GM12878 (cell line): ENCODE data around the gene CCNL1. TPM values are rescaled to one million over a fixed set of nuclear protein-coding genes. Genes with fewer than 3 reads are reported as not detected.

Experiments used
- ATAC-seq: fragments of 200-7000 bp; cut with Tn5 transposase; 3 replicates; pipeline ENCODE4 v1.9.1; 2020; ENCODE audit warnings: mild to moderate bottlenecking, moderate library complexity
- BruUV-seq: library from RNA; stranded (reverse); fragments of 400-500 nt; replicated peaks from 2 replicates; lab custom pipeline; 2021; lab: Mats Ljungman, UMichigan
- CTCF ChIA-PET: fragments of 300-600 bp; sonication (Branson Sonifier 250); formaldehyde crosslinking; extraction: SDS; loops from one replicate; lab custom pipeline; 2021; ENCODE audit warnings: inconsistent platforms; lab: Yijun Ruan, JAX
- POLR2A ChIA-PET: fragments of 350-600 bp; formaldehyde crosslinking; extraction: SDS; loops from one replicate; lab custom pipeline; 2021; ENCODE audit warnings: inconsistent platforms; lab: Charles Lee
- RAD21 ChIA-PET: fragments of 300-600 bp; sonication (Branson Sonifier 250); formaldehyde crosslinking; loops from one replicate; lab custom pipeline; 2023; ENCODE audit warnings: antibody characterized with exemption; ENCODE audit not compliant: unreplicated experiment; lab: Charles Lee
- SMC1A ChIA-PET: fragments of 300-600 bp; sonication (Branson Sonifier 250); formaldehyde crosslinking; loops from one replicate; lab custom pipeline; 2023; ENCODE audit not compliant: unreplicated experiment, uncharacterized antibody; lab: Charles Lee
- DNase-seq: peaks from one replicate; pipeline ENCODE4 v3.0.0-alpha.2; 2011; ENCODE audit warnings: low read depth, low spot score
- FAIRE-seq: peaks from 3 replicates; lab custom pipeline; 2011; peaks lifted over from hg19 to GRCh38; lab: Jason Lieb, UNC
- H2AFZ ChIP-seq: 2 replicates; pipeline ENCODE4 v1.6.0; 2011; ENCODE audit warnings: low read depth, low read length, control low read depth; ENCODE audit not compliant: control insufficient read depth
- H3K27ac ChIP-seq: 2 replicates; pipeline ENCODE4 v1.5.1; 2011; ENCODE audit warnings: control low read depth; ENCODE audit not compliant: control insufficient read depth, insufficient read depth
- H3K27me3 ChIP-seq, 2 experiments: replicated peaks in 1 of 2; 2 replicates each; pipeline versions ENCODE4 v1.6.0 to v1.6.1; 2011; ENCODE audit warnings: low read length in 1 of 2; ENCODE audit not compliant: control insufficient read depth in 2 of 2, insufficient read depth in 2 of 2
- H3K36me3 ChIP-seq, 2 experiments: 2 replicates each; pipeline ENCODE4 v1.5.1; 2011; ENCODE audit warnings: low read length in 1 of 2; ENCODE audit not compliant: control insufficient read depth in 2 of 2, insufficient read depth in 2 of 2
- H3K4me1 ChIP-seq: 2 replicates; pipeline ENCODE4 v1.6.1; 2011; ENCODE audit warnings: mild to moderate bottlenecking, low read length, moderate library complexity, mixed read lengths; ENCODE audit not compliant: control insufficient read depth, insufficient read depth
- H3K4me2 ChIP-seq: 2 replicates; pipeline ENCODE4 v1.6.0; 2011; ENCODE audit warnings: control low read depth; ENCODE audit not compliant: control insufficient read depth, insufficient read depth
- H3K4me3 ChIP-seq: fragments of 200-600 bp; sonication (generic); 2 replicates; pipeline ENCODE4 v1.5.1; 2016
- H3K79me2 ChIP-seq: 2 replicates; pipeline ENCODE4 v1.6.0; 2011; ENCODE audit warnings: low read length; ENCODE audit not compliant: control insufficient read depth, insufficient read depth
- H3K9ac ChIP-seq: 2 replicates; pipeline ENCODE4 v1.8.0; 2011; ENCODE audit warnings: low read length, control low read depth, mixed read lengths; ENCODE audit not compliant: control insufficient read depth, insufficient read depth
- H3K9me3 ChIP-seq: replicated peaks from 3 replicates; pipeline ENCODE4 v1.5.1; 2011; ENCODE audit warnings: mild to moderate bottlenecking, low read length; ENCODE audit not compliant: control insufficient read depth, insufficient read depth
- H4K20me1 ChIP-seq: 2 replicates; pipeline ENCODE4 v1.6.0; 2011; ENCODE audit not compliant: control insufficient read depth, insufficient read depth
- BHLHE40 ChIP-seq, 2 experiments: fragments of 450-650 bp in 1 of 2; IDR thresholded peaks; 2 replicates each; pipeline ENCODE4 v1.6.1; 2011 to 2017; ENCODE audit warnings: low read depth in 2 of 2, borderline replicate concordance in 1 of 2, improper control_type of control experiment in 1 of 2, low read length in 1 of 2, mild to moderate bottlenecking in 1 of 2
- EP300 ChIP-seq, 2 experiments: fragments of 150-350 bp in 1 of 2; IDR thresholded peaks; 2 replicates each; pipeline ENCODE4 v1.6.1; 2011 to 2012; ENCODE audit warnings: low read depth in 2 of 2, low read length in 2 of 2, borderline replicate concordance in 1 of 2, improper control_type of control experiment in 1 of 2, inconsistent platforms in 1 of 2; ENCODE audit not compliant: control insufficient read depth in 1 of 2
- HDGF ChIP-seq: fragments of 450-650 bp; IDR thresholded peaks from 2 replicates; pipeline ENCODE4 v1.6.1; 2016; ENCODE audit warnings: antibody characterized with exemption
- MEF2A ChIP-seq: IDR thresholded peaks from 2 replicates; pipeline ENCODE4 v1.6.1; 2011; ENCODE audit warnings: low read depth, mild to moderate bottlenecking, low read length, moderate library complexity; ENCODE audit not compliant: insufficient read depth
- MYC ChIP-seq: IDR thresholded peaks from 2 replicates; pipeline ENCODE4 v1.6.1; 2011; ENCODE audit warnings: mild to moderate bottlenecking, low read length, moderate library complexity, inconsistent platforms; ENCODE audit not compliant: insufficient read depth, insufficient replicate concordance, insufficient read length, severe bottlenecking
- NR2C1 ChIP-seq: fragments of 450-650 bp; IDR thresholded peaks from 2 replicates; pipeline ENCODE4 v1.6.1; 2017; ENCODE audit warnings: antibody characterized with exemption, mild to moderate bottlenecking, moderate library complexity
- ZNF24 ChIP-seq: fragments of 450-650 bp; IDR thresholded peaks from 2 replicates; pipeline ENCODE4 v1.6.1; 2017; ENCODE audit warnings: antibody characterized with exemption, mild to moderate bottlenecking
- ZNF384 ChIP-seq: IDR thresholded peaks from 2 replicates; pipeline ENCODE4 v1.6.1; 2012; ENCODE audit warnings: low read depth, mild to moderate bottlenecking, low read length, improper control_type of control experiment, borderline replicate concordance
- ZNF622 ChIP-seq: fragments of 450-650 bp; IDR thresholded peaks from 2 replicates; pipeline ENCODE4 v1.6.1; 2017; ENCODE audit warnings: mild to moderate bottlenecking, inconsistent platforms
- ZZZ3 ChIP-seq: IDR thresholded peaks from 2 replicates; pipeline ENCODE4 v1.6.1; 2011; ENCODE audit warnings: low read depth; ENCODE audit not compliant: control insufficient read depth, insufficient read length
- WGBS: methylation state at CpG from one replicate; pipeline ENCODE4 v1.1.6; 2016; ENCODE audit warnings: low lambda C conversion rate; ENCODE audit not compliant: insufficient replicate concordance, insufficient coverage; ENCODE audit errors: missing lambda C conversion rate; 5-methylcytosine and 5-hydroxymethylcytosine counted together
- in situ Hi-C: fragments of 300-500 bp; cut with MboI; formaldehyde crosslinking; loops from 9 replicates; pipeline ENCODE4 v1.14.3; 2018; ENCODE audit warnings: mixed read lengths
- intact Hi-C: fragments of 100-400 bp; cut with micrococcal nuclease; formaldehyde crosslinking; loops from one replicate; pipeline ENCODE4 v1.14.2; 2022; ENCODE audit not compliant: unreplicated experiment
- polyA plus RNA-seq, 11 experiments: library from polyadenylated mRNA; depleted of rRNA in 4 of 11; unstranded in 6 of 11; stranded (reverse) in 5 of 11; fragments of >200 nt; fragmentation: Nextera tagmentation in 4 of 11; fragmentation: Illumina TruSeq in 1 of 11; extraction: Ambion mirVana in 4 of 11; extraction: Trizol in 1 of 11; gene quantifications; 1 replicate in 1 of 11; 2 replicates in 10 of 11; pipeline versions ENCODE4 v1.2.1 to v1.2.3, GENCODE V29; 2011 to 2016; ENCODE audit warnings: inconsistent platforms in 2 of 11, missing spikeins in 2 of 11, low read depth in 1 of 11
- total RNA-seq, 4 experiments: library from RNA; depleted of rRNA in 3 of 4; stranded (reverse); fragments of >200 nt in 3 of 4; fragmentation: Illumina TruSeq in 1 of 4; extraction: Trizol in 1 of 4; gene quantifications; 2 replicates each; pipeline versions ENCODE4 v1.2.1 to v1.2.3, GENCODE V29; 2013 to 2021
- TF ChIP-seq, protein P1 (sequence below): fragments of 450-650 bp; IDR thresholded peaks from 2 replicates; pipeline ENCODE4 v1.6.1; 2018; ENCODE audit warnings: mild to moderate bottlenecking, low read depth, moderate library complexity; ENCODE audit not compliant: partially characterized antibody
- TF ChIP-seq, protein P2 (sequence below): fragments of 450-650 bp; formaldehyde crosslinking; IDR thresholded peaks from 2 replicates; pipeline ENCODE4 v1.5.0; 2022; ENCODE audit warnings: mild to moderate bottlenecking, missing genetic modification characterization
- TF ChIP-seq, protein P3 (sequence below), 3 experiments: IDR thresholded peaks in 2 of 3; conservative IDR thresholded peaks in 1 of 3; 2 replicates each; pipeline ENCODE4 v1.5.1; 2011; ENCODE audit warnings: low read depth in 3 of 3, low read length in 3 of 3, mild to moderate bottlenecking in 3 of 3, control low read depth in 2 of 3, moderate library complexity in 2 of 3, inconsistent platforms in 1 of 3, mixed read lengths in 1 of 3; ENCODE audit not compliant: control insufficient read depth in 2 of 3, insufficient read depth in 1 of 3; ENCODE audit errors: extremely low read depth in 1 of 3
- TF ChIP-seq, protein P4 (sequence below): IDR thresholded peaks from 2 replicates; pipeline ENCODE4 v1.6.1; 2012; ENCODE audit warnings: low read depth, low read length, improper control_type of control experiment

The CCNL1 gene
- total and polyA plus RNA-seq, 10 of the 15 experiments (the other 5 are each of a cell fraction or from before 2014, with no cell fraction given), result 22.2 to 174 (median 115) TPM

DNA sequence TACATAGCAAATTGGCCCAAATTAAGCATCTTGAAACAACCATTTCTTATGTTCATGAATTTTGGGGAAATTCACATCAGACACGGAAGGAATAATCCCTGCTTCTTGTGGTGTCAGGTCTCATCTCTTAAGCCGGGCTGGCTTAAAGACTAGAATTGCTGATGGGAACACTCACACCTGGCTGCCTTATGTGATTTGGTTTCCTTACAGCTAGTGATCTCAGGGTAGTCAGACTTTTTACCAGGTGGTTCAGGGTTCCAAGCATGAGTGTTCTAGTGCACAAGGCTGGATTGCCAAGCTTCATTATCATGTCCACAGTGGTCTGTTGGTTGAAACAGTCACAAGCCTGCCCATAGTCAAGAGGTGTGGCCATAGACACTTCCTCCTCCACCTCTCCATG lies 20.3 kb upstream of the CCNL1 start:
- Histone ChIP-seq H4K20me1 (no peaks in the 10 kb centered on the region), H3K9ac (no peak overlapping the region), H3K27ac (no peak overlapping the region), H3K27me3 (no peaks in the 10 kb centered on the region), H3K4me3 (no peak overlapping the region), H3K4me2 (no peak overlapping the region), H3K79me2 (peaks cover 22% of the 10 kb centered on the region), H3K9me3 (no peaks in the 10 kb centered on the region; the same call in 2 of the 3 replicates), H3K4me1 (no peaks in the 10 kb centered on the region), H2AFZ (no peak overlapping the region), H3K36me3 (no peaks in the 10 kb centered on the region; a peak in 1 of 4 replicates)
- POLR2A ChIA-PET, result no interaction called here
- BruUV-seq, result no TSS peak
- DNase-seq, result no peak
- no peak for ATAC-seq
- FAIRE-seq, result no peak
- RAD21 ChIA-PET, result no interaction called here
- SMC1A ChIA-PET, result no interaction called here
- in situ Hi-C loops (no loop called here), intact Hi-C loops (no loop called here)
- 98% methylated on average over 2 of the region's 2 CpGs for WGBS
- CTCF ChIA-PET, result no interaction called here
- no peak for TF ChIP-seq ZZZ3
- TF ChIP-seq, protein P1, sequence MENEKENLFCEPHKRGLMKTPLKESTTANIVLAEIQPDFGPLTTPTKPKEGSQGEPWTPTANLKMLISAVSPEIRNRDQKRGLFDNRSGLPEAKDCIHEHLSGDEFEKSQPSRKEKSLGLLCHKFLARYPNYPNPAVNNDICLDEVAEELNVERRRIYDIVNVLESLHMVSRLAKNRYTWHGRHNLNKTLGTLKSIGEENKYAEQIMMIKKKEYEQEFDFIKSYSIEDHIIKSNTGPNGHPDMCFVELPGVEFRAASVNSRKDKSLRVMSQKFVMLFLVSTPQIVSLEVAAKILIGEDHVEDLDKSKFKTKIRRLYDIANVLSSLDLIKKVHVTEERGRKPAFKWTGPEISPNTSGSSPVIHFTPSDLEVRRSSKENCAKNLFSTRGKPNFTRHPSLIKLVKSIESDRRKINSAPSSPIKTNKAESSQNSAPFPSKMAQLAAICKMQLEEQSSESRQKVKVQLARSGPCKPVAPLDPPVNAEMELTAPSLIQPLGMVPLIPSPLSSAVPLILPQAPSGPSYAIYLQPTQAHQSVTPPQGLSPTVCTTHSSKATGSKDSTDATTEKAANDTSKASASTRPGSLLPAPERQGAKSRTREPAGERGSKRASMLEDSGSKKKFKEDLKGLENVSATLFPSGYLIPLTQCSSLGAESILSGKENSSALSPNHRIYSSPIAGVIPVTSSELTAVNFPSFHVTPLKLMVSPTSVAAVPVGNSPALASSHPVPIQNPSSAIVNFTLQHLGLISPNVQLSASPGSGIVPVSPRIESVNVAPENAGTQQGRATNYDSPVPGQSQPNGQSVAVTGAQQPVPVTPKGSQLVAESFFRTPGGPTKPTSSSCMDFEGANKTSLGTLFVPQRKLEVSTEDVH, result no peak
- no peak for TF ChIP-seq ZNF384
- TF ChIP-seq HDGF, result no peak
- no peak for TF ChIP-seq EP300 (IDR thresholded peaks at IDR 0.05; ENCODE audit: borderline replicate concordance in 1 of 2, control insufficient read depth in 1 of 2, low read depth in 2 of 2, low read length in 2 of 2)
- TF ChIP-seq ZNF622, result no peak
- TF ChIP-seq ZNF24, result no peak
- TF ChIP-seq MYC, result no peak
- TF ChIP-seq MEF2A, result no peak
- no peak for TF ChIP-seq NR2C1
- TF ChIP-seq, protein P2, sequence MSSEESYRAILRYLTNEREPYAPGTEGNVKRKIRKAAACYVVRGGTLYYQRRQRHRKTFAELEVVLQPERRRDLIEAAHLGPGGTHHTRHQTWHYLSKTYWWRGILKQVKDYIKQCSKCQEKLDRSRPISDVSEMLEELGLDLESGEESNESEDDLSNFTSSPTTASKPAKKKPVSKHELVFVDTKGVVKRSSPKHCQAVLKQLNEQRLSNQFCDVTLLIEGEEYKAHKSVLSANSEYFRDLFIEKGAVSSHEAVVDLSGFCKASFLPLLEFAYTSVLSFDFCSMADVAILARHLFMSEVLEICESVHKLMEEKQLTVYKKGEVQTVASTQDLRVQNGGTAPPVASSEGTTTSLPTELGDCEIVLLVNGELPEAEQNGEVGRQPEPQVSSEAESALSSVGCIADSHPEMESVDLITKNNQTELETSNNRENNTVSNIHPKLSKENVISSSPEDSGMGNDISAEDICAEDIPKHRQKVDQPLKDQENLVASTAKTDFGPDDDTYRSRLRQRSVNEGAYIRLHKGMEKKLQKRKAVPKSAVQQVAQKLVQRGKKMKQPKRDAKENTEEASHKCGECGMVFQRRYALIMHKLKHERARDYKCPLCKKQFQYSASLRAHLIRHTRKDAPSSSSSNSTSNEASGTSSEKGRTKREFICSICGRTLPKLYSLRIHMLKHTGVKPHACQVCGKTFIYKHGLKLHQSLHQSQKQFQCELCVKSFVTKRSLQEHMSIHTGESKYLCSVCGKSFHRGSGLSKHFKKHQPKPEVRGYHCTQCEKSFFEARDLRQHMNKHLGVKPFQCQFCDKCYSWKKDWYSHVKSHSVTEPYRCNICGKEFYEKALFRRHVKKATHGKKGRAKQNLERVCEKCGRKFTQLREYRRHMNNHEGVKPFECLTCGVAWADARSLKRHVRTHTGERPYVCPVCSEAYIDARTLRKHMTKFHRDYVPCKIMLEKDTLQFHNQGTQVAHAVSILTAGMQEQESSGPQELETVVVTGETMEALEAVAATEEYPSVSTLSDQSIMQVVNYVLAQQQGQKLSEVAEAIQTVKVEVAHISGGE (CRISPR knock-in tag), result no peak
- TF ChIP-seq, protein P3, sequence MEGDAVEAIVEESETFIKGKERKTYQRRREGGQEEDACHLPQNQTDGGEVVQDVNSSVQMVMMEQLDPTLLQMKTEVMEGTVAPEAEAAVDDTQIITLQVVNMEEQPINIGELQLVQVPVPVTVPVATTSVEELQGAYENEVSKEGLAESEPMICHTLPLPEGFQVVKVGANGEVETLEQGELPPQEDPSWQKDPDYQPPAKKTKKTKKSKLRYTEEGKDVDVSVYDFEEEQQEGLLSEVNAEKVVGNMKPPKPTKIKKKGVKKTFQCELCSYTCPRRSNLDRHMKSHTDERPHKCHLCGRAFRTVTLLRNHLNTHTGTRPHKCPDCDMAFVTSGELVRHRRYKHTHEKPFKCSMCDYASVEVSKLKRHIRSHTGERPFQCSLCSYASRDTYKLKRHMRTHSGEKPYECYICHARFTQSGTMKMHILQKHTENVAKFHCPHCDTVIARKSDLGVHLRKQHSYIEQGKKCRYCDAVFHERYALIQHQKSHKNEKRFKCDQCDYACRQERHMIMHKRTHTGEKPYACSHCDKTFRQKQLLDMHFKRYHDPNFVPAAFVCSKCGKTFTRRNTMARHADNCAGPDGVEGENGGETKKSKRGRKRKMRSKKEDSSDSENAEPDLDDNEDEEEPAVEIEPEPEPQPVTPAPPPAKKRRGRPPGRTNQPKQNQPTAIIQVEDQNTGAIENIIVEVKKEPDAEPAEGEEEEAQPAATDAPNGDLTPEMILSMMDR (IDR thresholded peaks at IDR 0.05 in 2 of 3, conservative IDR thresholded peaks at IDR 0.05 in 1 of 3; ENCODE audit: control insufficient read depth in 2 of 3, extremely low read depth in 1 of 3, insufficient read depth in 1 of 3, low read depth in 3 of 3, low read length in 3 of 3), result no peak
- no peak for TF ChIP-seq BHLHE40 (IDR thresholded peaks at IDR 0.05; ENCODE audit: borderline replicate concordance in 1 of 2, low read depth in 2 of 2, low read length in 1 of 2)
- TF ChIP-seq, protein P4, sequence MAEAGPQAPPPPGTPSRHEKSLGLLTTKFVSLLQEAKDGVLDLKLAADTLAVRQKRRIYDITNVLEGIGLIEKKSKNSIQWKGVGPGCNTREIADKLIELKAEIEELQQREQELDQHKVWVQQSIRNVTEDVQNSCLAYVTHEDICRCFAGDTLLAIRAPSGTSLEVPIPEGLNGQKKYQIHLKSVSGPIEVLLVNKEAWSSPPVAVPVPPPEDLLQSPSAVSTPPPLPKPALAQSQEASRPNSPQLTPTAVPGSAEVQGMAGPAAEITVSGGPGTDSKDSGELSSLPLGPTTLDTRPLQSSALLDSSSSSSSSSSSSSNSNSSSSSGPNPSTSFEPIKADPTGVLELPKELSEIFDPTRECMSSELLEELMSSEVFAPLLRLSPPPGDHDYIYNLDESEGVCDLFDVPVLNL, result no peak
